Dedifferentiated amniotic fluid mesenchymal stem cell (primary cell): ENCODE data around the gene TMEM145.
A peak's percentile ranks its signal among the peaks of the same experiment; 100 is the strongest.
"Not testable (repeated sequence)": the region's sequence is repeated elsewhere in the genome, so short reads cannot be mapped to it uniquely, and the experiment has no call there.

Source experiments
- DNase-seq: peaks from one replicate; pipeline ENCODE4 v3.0.0-alpha.2; 2016; ENCODE audit errors: extremely low spot score

TMEM145 gene

GRCh38 chr19:42313840-42314755 is 989 bp downstream of the TMEM145 start:
- no peak for DNase-seq

- no peak for DNase-seq
Measured at GRCh38 chr19:42315024-42315423, 1.9 kb downstream of the TMEM145 start.

- DNase-seq = no peak
Measured at GRCh38 chr19:42316223-42317211, 3.4 kb downstream of the TMEM145 start.

- DNase-seq = no peak
Measured at GRCh38 chr19:42317535-42317934, 4.4 kb downstream of the TMEM145 start.

- no peak for DNase-seq
Measured at GRCh38 chr19:42322305-42322704, 9.2 kb downstream of the TMEM145 start.

- DNase-seq = no peak
Measured at GRCh38 chr19:42323473-42323851, 10.4 kb downstream of the TMEM145 start.

GRCh38 chr19:42323852-42324654 is 10.9 kb downstream of the TMEM145 start:
- DNase-seq = no peak

- no peak for DNase-seq
Measured at GRCh38 chr19:42324655-42325307, 11.7 kb downstream of the TMEM145 start.

GRCh38 chr19:42325308-42325895 is 12.3 kb downstream of the TMEM145 start, which contains the start of gene MEGF8:
Gene MEGF8, plus strand, starts transcription at chr19:42325635. Its CDS starts 609 bp downstream, at chr19:42326244.
- DNase-seq = peak; percentile 99

GRCh38 chr19:42325896-42326771 is 13.0 kb downstream of the TMEM145 start:
- DNase-seq = no peak

GRCh38 chr19:42326969-42327368 is 13.9 kb downstream of the TMEM145 start:
- no peak for DNase-seq

GRCh38 chr19:42327381-42327780 is 14.3 kb downstream of the TMEM145 start:
- no peak for DNase-seq

GRCh38 chr19:42328106-42328505 is 15.0 kb downstream of the TMEM145 start:
- DNase-seq = no peak

- DNase-seq = no peak
Measured at GRCh38 chr19:42328854-42329253, 15.7 kb downstream of the TMEM145 start.

- peak; percentile 64 for DNase-seq
Measured at GRCh38 chr19:42330241-42330711, 17.2 kb downstream of the TMEM145 start.

- DNase-seq = not testable (repeated sequence)
Measured at GRCh38 chr19:42331333-42331732, 18.2 kb downstream of the TMEM145 start.

GRCh38 chr19:42332059-42332458 is 18.9 kb downstream of the TMEM145 start:
- DNase-seq = no peak

- no peak for DNase-seq
Measured at GRCh38 chr19:42333018-42333417, 19.9 kb downstream of the TMEM145 start.

GRCh38 chr19:42333975-42334696 is 21.0 kb downstream of the TMEM145 start:
- DNase-seq = no peak
